ENCODE data around the gene NT5C.

NT5C gene

GRCh38 chr17:75118307-75118706 is 13.2 kb downstream of the NT5C start:
- Histone ChIP-seq H4K8ac (ENCODE audit: low read depth, low read length) (no peak overlapping the region), H2BK120ac (ENCODE audit: low read depth, low read length) (no peak overlapping the region), H3K23ac (ENCODE audit: low read depth, low read length, poor library complexity) (no peak overlapping the region), H3K4me1 (ENCODE audit: control insufficient read depth in 2 of 2, insufficient read depth in 1 of 2, low read depth in 1 of 2, low read length in 2 of 2) (no peaks in the 10 kb centered on the region), H3K4ac (ENCODE audit: low read length) (no peak overlapping the region), H3K4me2 (ENCODE audit: insufficient read depth, low read length, poor library complexity, severe bottlenecking) (no peak overlapping the region), H3K9ac (ENCODE audit: low read depth, low read length, poor library complexity) (no peak overlapping the region), H3K14ac (ENCODE audit: low read length) (no peak overlapping the region), H3K4me3 (ENCODE audit: low read length in 2 of 2) (no peak overlapping the region), H4K91ac (ENCODE audit: low read depth, low read length, poor library complexity) (no peak overlapping the region), H2BK15ac (ENCODE audit: low read length) (no peak overlapping the region), H3K27ac (replicated peaks; ENCODE audit: low read length) (no peak overlapping the region), H2AFZ (ENCODE audit: low read length) (no peak overlapping the region), H2BK5ac (ENCODE audit: low read length) (no peak overlapping the region), H2AK5ac (ENCODE audit: low read depth, low read length) (no peak overlapping the region), H3K27me3 (ENCODE audit: control insufficient read depth in 3 of 3, insufficient read depth in 3 of 3, low read depth in 1 of 3, low read length in 3 of 3) (no peaks in the 10 kb centered on the region), H3K79me1 (ENCODE audit: low read depth, low read length) (no peaks in the 10 kb centered on the region), H3K9me3 (replicated peaks in 1 of 2; ENCODE audit: control insufficient read depth in 2 of 2, insufficient read depth in 1 of 2, low read depth in 1 of 2, low read length in 2 of 2) (no peaks in the 10 kb centered on the region), H3K36me3 (replicated peaks in 1 of 2; ENCODE audit: control insufficient read depth in 2 of 2, insufficient read depth in 2 of 2, low read length in 2 of 2) (peaks cover 6 to 41% of the 10 kb centered on the region in 2 donors), H2BK12ac (ENCODE audit: low read length) (no peak overlapping the region), H3K18ac (ENCODE audit: low read length) (no peak overlapping the region)
- DNase-seq (ENCODE audit: low spot score): no peak
- WGBS, 2 donors (ENCODE audit: extremely low coverage in 2 of 2, insufficient read length in 2 of 2, insufficient replicate concordance in 1 of 2): no CpG with 5 or more reads among the region's 14 CpGs

GRCh38 chr17:75116737-75117136 is 14.8 kb downstream of the NT5C start:
- H2BK15ac ChIP-seq (ENCODE audit: low read length): no peak overlapping the region

GRCh38 chr17:75115555-75115954 is 16.0 kb downstream of the NT5C start:
- no peak overlapping the region for H3K14ac ChIP-seq (ENCODE audit: low read length)

More at GRCh38 chr17:75116737-75117136, 14.8 kb downstream of the NT5C start:
- H3K23ac ChIP-seq (ENCODE audit: low read depth, low read length, poor library complexity): no peak overlapping the region
- H3K4me1 ChIP-seq (ENCODE audit: control insufficient read depth in 2 of 2, insufficient read depth in 1 of 2, low read depth in 1 of 2, low read length in 2 of 2): no peaks in the 10 kb centered on the region
- no peak overlapping the region for H2AFZ ChIP-seq (ENCODE audit: low read length)
- no peak overlapping the region for H2BK12ac ChIP-seq (ENCODE audit: low read length)
- H3K4me3 ChIP-seq (ENCODE audit: low read length in 2 of 2): no peak overlapping the region
- no peak overlapping the region for H3K18ac ChIP-seq (ENCODE audit: low read length)
- no peak overlapping the region for H3K4me2 ChIP-seq (ENCODE audit: insufficient read depth, low read length, poor library complexity, severe bottlenecking)
- no peaks in the 10 kb centered on the region for H3K9me3 ChIP-seq (replicated peaks in 1 of 2; ENCODE audit: control insufficient read depth in 2 of 2, insufficient read depth in 1 of 2, low read depth in 1 of 2, low read length in 2 of 2)
- no CpG with 5 or more reads among the region's 9 CpGs for WGBS, 2 donors (ENCODE audit: extremely low coverage in 2 of 2, insufficient read length in 2 of 2, insufficient replicate concordance in 1 of 2)
- no peak for DNase-seq (ENCODE audit: low spot score)
- H4K8ac ChIP-seq (ENCODE audit: low read depth, low read length): no peak overlapping the region
- no peaks in the 10 kb centered on the region for H3K79me1 ChIP-seq (ENCODE audit: low read depth, low read length)
- H2AK5ac ChIP-seq (ENCODE audit: low read depth, low read length): no peak overlapping the region
- no peak overlapping the region for H2BK120ac ChIP-seq (ENCODE audit: low read depth, low read length)
- H4K91ac ChIP-seq (ENCODE audit: low read depth, low read length, poor library complexity): no peak overlapping the region
- H3K9ac ChIP-seq (ENCODE audit: low read depth, low read length, poor library complexity): no peak overlapping the region
- peaks cover 8 to 46% of the 10 kb centered on the region in 2 donors for H3K36me3 ChIP-seq (replicated peaks in 1 of 2; ENCODE audit: control insufficient read depth in 2 of 2, insufficient read depth in 2 of 2, low read length in 2 of 2)
- H3K27ac ChIP-seq (replicated peaks; ENCODE audit: low read length): no peak overlapping the region
- H3K14ac ChIP-seq (ENCODE audit: low read length): no peak overlapping the region
- H3K27me3 ChIP-seq (ENCODE audit: control insufficient read depth in 3 of 3, insufficient read depth in 3 of 3, low read depth in 1 of 3, low read length in 3 of 3): no peaks in the 10 kb centered on the region
- no peak overlapping the region for H2BK5ac ChIP-seq (ENCODE audit: low read length)
- no peak overlapping the region for H3K4ac ChIP-seq (ENCODE audit: low read length)

GRCh38 chr17:75114552-75115314 is 16.8 kb downstream of the NT5C start:
- no peaks in the 10 kb centered on the region for H3K27me3 ChIP-seq (ENCODE audit: control insufficient read depth in 3 of 3, insufficient read depth in 3 of 3, low read depth in 1 of 3, low read length in 3 of 3)
- DNase-seq (ENCODE audit: low spot score): no peak
- no peak overlapping the region for H3K4ac ChIP-seq (ENCODE audit: low read length)
- no peak overlapping the region for H3K14ac ChIP-seq (ENCODE audit: low read length)
- no peak overlapping the region for H2BK120ac ChIP-seq (ENCODE audit: low read depth, low read length)
- no peak overlapping the region for H3K9ac ChIP-seq (ENCODE audit: low read depth, low read length, poor library complexity)
- H3K4me3 ChIP-seq (ENCODE audit: low read length in 2 of 2): no peak overlapping the region
- H2AFZ ChIP-seq (ENCODE audit: low read length): peak overlapping the region; percentile 76
- H2BK15ac ChIP-seq (ENCODE audit: low read length): no peak overlapping the region
- no CpG with 5 or more reads among the region's 19 CpGs for WGBS, 2 donors (ENCODE audit: extremely low coverage in 2 of 2, insufficient read length in 2 of 2, insufficient replicate concordance in 1 of 2)
- H4K91ac ChIP-seq (ENCODE audit: low read depth, low read length, poor library complexity): no peak overlapping the region
- H3K23ac ChIP-seq (ENCODE audit: low read depth, low read length, poor library complexity): no peak overlapping the region
- no peaks in the 10 kb centered on the region for H3K79me1 ChIP-seq (ENCODE audit: low read depth, low read length)
- H2BK12ac ChIP-seq (ENCODE audit: low read length): no peak overlapping the region
- no peak overlapping the region for H3K27ac ChIP-seq (replicated peaks; ENCODE audit: low read length)
- H3K4me1 ChIP-seq (ENCODE audit: control insufficient read depth in 2 of 2, insufficient read depth in 1 of 2, low read depth in 1 of 2, low read length in 2 of 2): peaks cover 0 to 3% of the 10 kb centered on the region in 2 donors
- no peak overlapping the region for H2AK5ac ChIP-seq (ENCODE audit: low read depth, low read length)
- peaks cover 6 to 36% of the 10 kb centered on the region in 2 donors for H3K36me3 ChIP-seq (replicated peaks in 1 of 2; ENCODE audit: control insufficient read depth in 2 of 2, insufficient read depth in 2 of 2, low read length in 2 of 2)
- no peak overlapping the region for H2BK5ac ChIP-seq (ENCODE audit: low read length)
- no peak overlapping the region for H4K8ac ChIP-seq (ENCODE audit: low read depth, low read length)
- H3K18ac ChIP-seq (ENCODE audit: low read length): no peak overlapping the region
- H3K9me3 ChIP-seq (replicated peaks in 1 of 2; ENCODE audit: control insufficient read depth in 2 of 2, insufficient read depth in 1 of 2, low read depth in 1 of 2, low read length in 2 of 2): no peaks in the 10 kb centered on the region
- no peak overlapping the region for H3K4me2 ChIP-seq (ENCODE audit: insufficient read depth, low read length, poor library complexity, severe bottlenecking)

More at GRCh38 chr17:75115555-75115954, 16.0 kb downstream of the NT5C start:
- no peak overlapping the region for H4K8ac ChIP-seq (ENCODE audit: low read depth, low read length)
- no peaks in the 10 kb centered on the region for H3K27me3 ChIP-seq (ENCODE audit: control insufficient read depth in 3 of 3, insufficient read depth in 3 of 3, low read depth in 1 of 3, low read length in 3 of 3)
- H3K27ac ChIP-seq (replicated peaks; ENCODE audit: low read length): no peak overlapping the region
- no peak overlapping the region for H2BK120ac ChIP-seq (ENCODE audit: low read depth, low read length)
- H3K36me3 ChIP-seq (replicated peaks in 1 of 2; ENCODE audit: control insufficient read depth in 2 of 2, insufficient read depth in 2 of 2, low read length in 2 of 2): peaks cover 8 to 40% of the 10 kb centered on the region in 2 donors
- H3K9me3 ChIP-seq (replicated peaks in 1 of 2; ENCODE audit: control insufficient read depth in 2 of 2, insufficient read depth in 1 of 2, low read depth in 1 of 2, low read length in 2 of 2): no peaks in the 10 kb centered on the region
- H2AK5ac ChIP-seq (ENCODE audit: low read depth, low read length): no peak overlapping the region
- H3K4me1 ChIP-seq (ENCODE audit: control insufficient read depth in 2 of 2, insufficient read depth in 1 of 2, low read depth in 1 of 2, low read length in 2 of 2): no peaks in the 10 kb centered on the region
- H3K4me2 ChIP-seq (ENCODE audit: insufficient read depth, low read length, poor library complexity, severe bottlenecking): no peak overlapping the region
- no peak overlapping the region for H2BK15ac ChIP-seq (ENCODE audit: low read length)
- no peak overlapping the region for H3K4ac ChIP-seq (ENCODE audit: low read length)
- H3K9ac ChIP-seq (ENCODE audit: low read depth, low read length, poor library complexity): no peak overlapping the region
- H3K79me1 ChIP-seq (ENCODE audit: low read depth, low read length): no peaks in the 10 kb centered on the region
- no peak overlapping the region for H2AFZ ChIP-seq (ENCODE audit: low read length)
- H3K18ac ChIP-seq (ENCODE audit: low read length): no peak overlapping the region
- H2BK5ac ChIP-seq (ENCODE audit: low read length): no peak overlapping the region
- no peak overlapping the region for H3K4me3 ChIP-seq (ENCODE audit: low read length in 2 of 2)
- no peak for DNase-seq (ENCODE audit: low spot score)
- no peak overlapping the region for H2BK12ac ChIP-seq (ENCODE audit: low read length)
- H3K23ac ChIP-seq (ENCODE audit: low read depth, low read length, poor library complexity): no peak overlapping the region
- H4K91ac ChIP-seq (ENCODE audit: low read depth, low read length, poor library complexity): no peak overlapping the region

Data from neuronal stem cell (in vitro differentiated cells).